IMR-90 (cell line): ENCODE data around the gene DSCAM. TPM values are rescaled to one million over a fixed set of nuclear protein-coding genes. Genes with fewer than 3 reads are reported as not detected.

ENCODE experiments used
- ATAC-seq: fragments of 200-7000 bp; cut with Tn5 transposase; 2 replicates; pipeline ENCODE4 v1.9.1; 2020; ENCODE audit warnings: low read depth, mild to moderate bottlenecking, moderate library complexity
- BruUV-seq: library from RNA; stranded (reverse); fragments of 400-500 nt; replicated peaks from 2 replicates; lab custom pipeline; 2021; lab: Mats Ljungman, UMichigan
- CTCF ChIA-PET: fragments of 300-600 bp; formaldehyde crosslinking; extraction: SDS; loops from one replicate; lab custom pipeline; 2021; ENCODE audit warnings: antibody characterized with exemption; lab: Yijun Ruan, JAX
- POLR2A ChIA-PET: fragments of 300-600 bp; sonication (Branson Sonifier 250); formaldehyde crosslinking; loops from one replicate; lab custom pipeline; 2022; ENCODE audit warnings: antibody characterized with exemption; ENCODE audit not compliant: unreplicated experiment; lab: Charles Lee
- DNase-seq: peaks from one replicate; pipeline ENCODE4 v3.0.0; 2013
- H2AFZ ChIP-seq: replicated peaks from 2 replicates; pipeline ENCODE3; 2013; ENCODE audit warnings: low read length, mild to moderate bottlenecking; ENCODE audit not compliant: poor library complexity
- H2AK5ac ChIP-seq: 2 replicates; pipeline ENCODE4 v1.6.1; 2013; ENCODE audit warnings: low read depth, low read length, inconsistent platforms
- H2AK9ac ChIP-seq: replicated peaks from 2 replicates; pipeline ENCODE3; 2013; ENCODE audit warnings: mild to moderate bottlenecking, low read depth, low read length, moderate library complexity; ENCODE audit not compliant: poor library complexity
- H2BK120ac ChIP-seq: 2 replicates; pipeline ENCODE4 v1.6.1; 2013; ENCODE audit warnings: low read depth, low read length, inconsistent platforms
- H2BK15ac ChIP-seq: 3 replicates; pipeline ENCODE4 v1.6.1; 2013; ENCODE audit warnings: low read depth, low read length, inconsistent platforms
- H2BK20ac ChIP-seq: 2 replicates; pipeline ENCODE4 v1.6.1; 2013; ENCODE audit warnings: low read depth, mild to moderate bottlenecking, inconsistent platforms, low read length, moderate library complexity
- H2BK5ac ChIP-seq: 2 replicates; pipeline ENCODE4 v1.6.1; 2013; ENCODE audit warnings: mild to moderate bottlenecking, low read depth, low read length, inconsistent platforms; ENCODE audit not compliant: poor library complexity, severe bottlenecking
- H3K14ac ChIP-seq: replicated peaks from 2 replicates; pipeline ENCODE4 v1.6.1; 2013; ENCODE audit warnings: low read depth, low read length, inconsistent platforms
- H3K18ac ChIP-seq: 2 replicates; pipeline ENCODE4 v1.6.1; 2013; ENCODE audit warnings: low read depth, low read length, control low read depth
- H3K23ac ChIP-seq: 2 replicates; pipeline ENCODE4 v1.6.1; 2013; ENCODE audit warnings: low read depth, low read length, inconsistent platforms
- H3K27ac ChIP-seq: 2 replicates; pipeline ENCODE4 v1.5.1; 2013; ENCODE audit warnings: mild to moderate bottlenecking, control low read depth, low read length; ENCODE audit not compliant: insufficient read depth
- H3K27me3 ChIP-seq: 2 replicates; pipeline ENCODE4 v1.6.1; 2013; ENCODE audit warnings: low read length; ENCODE audit not compliant: control insufficient read depth, insufficient read depth
- H3K36me3 ChIP-seq: 2 replicates; pipeline ENCODE4 v1.6.1; 2013; ENCODE audit warnings: low read length, mixed read lengths; ENCODE audit not compliant: control insufficient read depth, insufficient read depth
- H3K4ac ChIP-seq: 2 replicates; pipeline ENCODE4 v1.6.1; 2013; ENCODE audit warnings: low read depth, low read length, inconsistent platforms
- H3K4me1 ChIP-seq: 2 replicates; pipeline ENCODE4 v1.6.1; 2013; ENCODE audit warnings: low read length, mixed read lengths; ENCODE audit not compliant: control insufficient read depth, insufficient read depth
- H3K4me2 ChIP-seq: 2 replicates; pipeline ENCODE4 v1.6.1; 2013; ENCODE audit warnings: low read depth, mild to moderate bottlenecking, control low read depth, low read length, moderate library complexity
- H3K4me3 ChIP-seq: 2 replicates; pipeline ENCODE4 v1.5.1; 2013; ENCODE audit warnings: low read depth, mild to moderate bottlenecking, control low read depth, low read length, moderate library complexity; ENCODE audit not compliant: insufficient read depth
- H3K56ac ChIP-seq: 2 replicates; pipeline ENCODE4 v1.6.1; 2013; ENCODE audit warnings: low read length, inconsistent platforms; ENCODE audit not compliant: insufficient read depth; ENCODE audit errors: extremely low read depth
- H3K79me1 ChIP-seq, 2 experiments: 2 replicates each; pipeline ENCODE4 v1.6.1; 2013; ENCODE audit warnings: low read length in 2 of 2, inconsistent platforms in 1 of 2, low read depth in 1 of 2
- H3K9ac ChIP-seq: 2 replicates; pipeline ENCODE4 v1.6.1; 2013; ENCODE audit warnings: low read depth, low read length, control low read depth
- H3K9me1 ChIP-seq: 2 replicates; pipeline ENCODE4 v1.6.1; 2013; ENCODE audit warnings: low read length, inconsistent platforms; ENCODE audit not compliant: insufficient read depth
- H3K9me3 ChIP-seq: 2 replicates; pipeline ENCODE4 v1.6.1; 2013; ENCODE audit warnings: low read length; ENCODE audit not compliant: control insufficient read depth, insufficient read depth
- H4K20me1 ChIP-seq: 2 replicates; pipeline ENCODE4 v1.6.1; 2013; ENCODE audit warnings: low read length, inconsistent platforms; ENCODE audit not compliant: insufficient read depth
- H4K5ac ChIP-seq: 2 replicates; pipeline ENCODE4 v1.6.1; 2013; ENCODE audit warnings: mild to moderate bottlenecking, low read depth, low read length, control low read depth
- H4K8ac ChIP-seq, 2 experiments: 2 replicates each; pipeline ENCODE4 v1.6.1; 2013; ENCODE audit warnings: low read depth in 2 of 2, low read length in 2 of 2, control low read depth in 1 of 2, inconsistent platforms in 1 of 2
- H4K91ac ChIP-seq: 2 replicates; pipeline ENCODE4 v1.6.1; 2013; ENCODE audit warnings: low read depth, low read length, inconsistent platforms; ENCODE audit not compliant: insufficient read depth
- BHLHE40 ChIP-seq: fragments of 150-350 bp; IDR thresholded peaks from 2 replicates; pipeline ENCODE4 v1.6.1; 2016; ENCODE audit warnings: mild to moderate bottlenecking, low read depth, low read length
- CEBPB ChIP-seq: IDR thresholded peaks from 2 replicates; pipeline ENCODE4 v1.6.1; 2012; ENCODE audit warnings: low read depth, low read length, improper control_type of control experiment
- CHD1 ChIP-seq: IDR thresholded peaks from 2 replicates; pipeline ENCODE4 v1.6.1; 2012; ENCODE audit warnings: low read depth, low read length, improper control_type of control experiment
- ELK1 ChIP-seq: fragments of 150-350 bp; IDR thresholded peaks from 2 replicates; pipeline ENCODE4 v1.6.1; 2016; ENCODE audit warnings: low read depth, mild to moderate bottlenecking, low read length, moderate library complexity, borderline replicate concordance
- FOS ChIP-seq: fragments of 150-350 bp; IDR thresholded peaks from 2 replicates; pipeline ENCODE4 v1.6.1; 2016; ENCODE audit warnings: low read depth, low read length
- MAFK ChIP-seq: IDR thresholded peaks from 2 replicates; pipeline ENCODE4 v1.6.1; 2012; ENCODE audit warnings: low read depth, low read length, improper control_type of control experiment
- MAZ ChIP-seq: IDR thresholded peaks from 2 replicates; pipeline ENCODE4 v1.6.1; 2012; ENCODE audit warnings: low read depth, mild to moderate bottlenecking, low read length, improper control_type of control experiment, moderate library complexity, borderline replicate concordance
- NFE2L2 ChIP-seq: fragments of 150-350 bp; IDR thresholded peaks from 2 replicates; pipeline ENCODE4 v1.6.1; 2016; ENCODE audit warnings: low read depth, mild to moderate bottlenecking, low read length
- RAD21 ChIP-seq: IDR thresholded peaks from 2 replicates; pipeline ENCODE4 v1.6.1; 2012; ENCODE audit warnings: low read length, improper control_type of control experiment
- RCOR1 ChIP-seq: IDR thresholded peaks from 2 replicates; pipeline ENCODE4 v1.6.1; 2012; ENCODE audit warnings: mild to moderate bottlenecking, low read length, improper control_type of control experiment; ENCODE audit not compliant: insufficient replicate concordance
- RFX5 ChIP-seq: IDR thresholded peaks from 2 replicates; pipeline ENCODE4 v1.8.0; 2012; ENCODE audit warnings: low read depth, mild to moderate bottlenecking, low read length, moderate library complexity
- USF2 ChIP-seq: fragments of 150-350 bp; IDR thresholded peaks from 2 replicates; pipeline ENCODE4 v1.6.1; 2017; ENCODE audit warnings: mild to moderate bottlenecking, antibody characterized with exemption, low read length, low read depth
- WGBS, 2 experiments: methylation state at CpG; one replicate each; pipeline versions ENCODE4 v1.1.5 to v1.1.7; 2013; ENCODE audit warnings: missing lambda C conversion rate in 2 of 2; ENCODE audit not compliant: insufficient read length in 1 of 2; ENCODE audit errors: extremely low coverage in 2 of 2; 5-methylcytosine and 5-hydroxymethylcytosine counted together
- dilution Hi-C: fragments of 300-500 bp; cut with HindIII; formaldehyde crosslinking; loops from one replicate; pipeline ENCODE4 v1.14.3; 2018; ENCODE audit warnings: low sequenced_read_pairs; ENCODE audit not compliant: unreplicated experiment
- in situ Hi-C: fragments of 300-500 bp; cut with MboI; formaldehyde crosslinking; loops from 3 replicates; pipeline ENCODE4 v1.14.3; 2019; ENCODE audit warnings: low sequenced_read_pairs, inconsistent platforms, mixed read lengths
- intact Hi-C: fragments of 100-400 bp; cut with micrococcal nuclease; formaldehyde crosslinking; loops from 2 replicates; pipeline ENCODE4 v1.10.0; 2022
- polyA plus RNA-seq, 3 experiments: library from polyadenylated mRNA; depleted of rRNA; stranded (reverse); fragments of >200 nt; gene quantifications; 2 replicates each; pipeline ENCODE4 v1.2.3, GENCODE V29; 2012; ENCODE audit warnings: low replicate concordance in 1 of 3
- total RNA-seq: library from RNA; depleted of rRNA; stranded (reverse); fragments of >200 nt; gene quantifications from 2 replicates; pipeline ENCODE4 v1.2.3, GENCODE V29; 2012

The DSCAM gene
- total and polyA plus RNA-seq, 2 of the 4 experiments (the other 2 are of a cell fraction), result under 0.01 to 0.02 TPM

- Histone ChIP-seq H3K4ac (no peak overlapping the region), H3K9ac (no peak overlapping the region), H3K9me3 (peaks cover 21% of the 10 kb centered on the region; the same call in 1 of the 2 replicates), H4K8ac (no peak overlapping the region), H3K56ac (no peak overlapping the region), H2AK9ac (no peak overlapping the region), H3K36me3 (no peaks in the 10 kb centered on the region), H3K4me2 (no peak overlapping the region), H2AK5ac (no peak overlapping the region), H2BK5ac (no peak overlapping the region), H3K18ac (no peak overlapping the region), H4K20me1 (no peaks in the 10 kb centered on the region), H2BK120ac (no peak overlapping the region), H3K27me3 (no peaks in the 10 kb centered on the region), H3K4me1 (no peaks in the 10 kb centered on the region), H3K23ac (no peak overlapping the region), H3K4me3 (no peak overlapping the region), H2BK20ac (no peak overlapping the region), H2BK15ac (no peak overlapping the region), H3K14ac (no peak overlapping the region), H3K9me1 (no peaks in the 10 kb centered on the region), H3K79me1 (no peaks in the 10 kb centered on the region), H4K5ac (no peak overlapping the region), H3K27ac (no peak overlapping the region), H4K91ac (no peak overlapping the region), H2AFZ (no peak overlapping the region)
- no CpG with 5 or more reads among the region's 3 CpGs for WGBS, 2 experiments
- ChIA-PET CTCF (no interaction called here), POLR2A (no interaction called here)
- DNase-seq (no peak), ATAC-seq (no peak)
- dilution Hi-C loops, result no loop called here
- no peak for TF ChIP-seq RFX5
- TF ChIP-seq CHD1, result no peak
- no peak for TF ChIP-seq MAFK
- TF ChIP-seq FOS, result no peak
- TF ChIP-seq RAD21, result no peak
- TF ChIP-seq NFE2L2, result no peak
- no peak for TF ChIP-seq CEBPB
- no peak for TF ChIP-seq RCOR1
- TF ChIP-seq BHLHE40, result no peak
- TF ChIP-seq USF2, result no peak
- TF ChIP-seq MAZ, result no peak
- no peak for TF ChIP-seq ELK1
- in situ Hi-C loops, result no loop called here
- intact Hi-C loops, result no loop called here
- no TSS peak for BruUV-seq
Measured at GRCh38 chr21:40054403-40054802, 792.6 kb downstream of the DSCAM start.
